ENCODE measurements around the gene GPX2.

- no peak for TF ChIP-seq CTCF (IDR thresholded peaks at IDR 0.05)
- no peak for TF ChIP-seq POLR2A (IDR thresholded peaks at IDR 0.05)
These were observed 24.4 kb upstream of the GPX2 start for GRCh38 chr14:64966976-64967375.
